GM21360 (cell line): ENCODE data around the gene BNC2.
"Not testable (repeated sequence)": the region's sequence is repeated elsewhere in the genome, so short reads cannot be mapped to it uniquely, and the experiment has no call there.

ENCODE experiments used
- ATAC-seq: cut with Tn5 transposase; IDR thresholded peaks from one replicate; pipeline ENCODE4 v1.9.1; 2021; ENCODE audit warnings: mild to moderate bottlenecking, moderate library complexity; ENCODE audit not compliant: unreplicated experiment

The BNC2 gene

DNA sequence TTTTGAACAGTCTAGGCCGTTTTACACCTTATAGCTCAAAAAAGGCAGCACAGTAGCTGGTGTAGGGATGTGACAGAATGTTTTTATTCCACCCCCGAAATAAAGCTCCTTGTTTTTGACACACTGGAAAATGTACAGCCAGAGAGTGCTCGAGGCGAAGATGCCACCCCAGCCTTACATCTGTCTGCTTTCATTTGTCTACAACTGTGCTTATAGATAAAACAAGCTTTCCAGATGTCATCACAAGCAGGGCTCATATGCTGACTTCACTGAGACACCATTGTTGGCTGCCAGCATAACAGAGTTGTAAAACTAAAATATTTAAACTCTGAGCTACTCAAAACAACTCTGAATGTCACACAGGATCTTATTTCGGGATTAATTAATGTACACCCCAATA, 386.3 kb downstream of the BNC2 start:
- ATAC-seq = no peak

- ATAC-seq = no peak
Observed at GRCh38 chr9:16482764-16483163, 387.7 kb downstream of the BNC2 start.

DNA sequence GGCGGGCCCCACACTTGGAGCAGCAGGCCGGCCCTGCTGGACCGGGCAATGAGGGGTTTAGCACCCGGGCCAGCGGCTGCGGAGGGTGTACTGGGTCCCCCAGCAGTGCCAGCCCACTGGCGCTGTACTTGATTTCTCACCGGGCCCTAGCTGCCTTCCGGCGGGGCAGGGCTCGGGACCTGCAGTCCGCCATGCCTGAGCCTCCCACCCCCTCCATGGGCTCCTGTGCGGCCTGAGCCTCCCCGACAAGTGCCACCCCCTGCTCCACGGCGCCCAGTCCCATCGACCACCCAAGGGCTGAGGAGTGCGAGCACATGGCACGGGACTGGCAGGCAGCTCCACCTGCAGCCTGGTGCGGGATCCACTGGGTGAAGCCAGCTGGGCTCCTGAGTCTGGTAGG, 389.9 kb downstream of the BNC2 start:
- not testable (repeated sequence) for ATAC-seq

- ATAC-seq = no peak
Observed at GRCh38 chr9:16475996-16476395, 394.5 kb downstream of the BNC2 start.

GRCh38 chr9:16475257-16475656, 395.2 kb downstream of the BNC2 start:
- no peak for ATAC-seq

DNA sequence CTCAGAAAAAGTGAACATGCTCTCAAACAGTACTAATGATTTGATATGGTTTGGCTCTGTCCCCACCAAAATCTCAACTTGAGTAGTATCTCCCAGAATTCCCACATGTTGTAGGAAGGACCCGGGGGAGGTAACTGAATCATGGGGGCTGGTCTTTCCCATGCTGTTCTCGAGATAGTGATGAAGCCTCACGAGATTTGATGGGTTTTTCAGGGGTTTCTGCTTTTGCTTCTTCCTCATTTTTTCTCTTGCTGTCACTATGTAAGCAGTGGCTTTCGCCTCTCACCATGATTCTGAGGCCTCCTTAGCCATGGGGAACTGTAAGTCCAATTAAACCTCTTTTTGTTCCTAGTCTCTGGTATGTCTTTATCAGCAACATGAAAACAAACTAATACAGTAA, 401.3 kb downstream of the BNC2 start:
- ATAC-seq = no peak

- ATAC-seq = no peak
Observed at GRCh38 chr9:16461851-16462250, 408.6 kb downstream of the BNC2 start.

- ATAC-seq = no peak
Observed at GRCh38 chr9:16461137-16461840, 409.2 kb downstream of the BNC2 start.

DNA sequence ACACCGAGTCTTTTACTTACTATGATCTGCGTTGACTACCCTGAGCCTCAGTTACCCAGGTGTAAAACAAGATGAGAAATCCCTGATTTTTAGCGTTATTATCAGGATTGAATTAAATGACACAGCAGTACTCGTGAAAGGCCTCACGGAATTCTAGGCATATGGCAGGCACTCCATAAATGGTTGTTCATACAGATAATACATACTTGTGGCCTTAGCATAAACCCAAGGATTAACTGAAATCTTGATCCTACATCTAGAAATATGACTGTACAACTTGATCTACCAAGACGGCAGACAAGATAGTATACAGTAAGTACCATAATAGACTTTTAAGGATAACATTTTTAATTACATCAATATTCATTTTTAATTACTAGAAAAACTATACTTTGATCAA, 409.8 kb downstream of the BNC2 start:
- ATAC-seq = no peak

- ATAC-seq = peak; percentile 66
Observed at GRCh38 chr9:16459421-16460148, 410.9 kb downstream of the BNC2 start.

- peak; percentile 78 for ATAC-seq
Observed at GRCh38 chr9:16458696-16459420, 411.6 kb downstream of the BNC2 start.

GRCh38 chr9:16455842-16456241, 414.6 kb downstream of the BNC2 start:
- ATAC-seq = no peak

DNA sequence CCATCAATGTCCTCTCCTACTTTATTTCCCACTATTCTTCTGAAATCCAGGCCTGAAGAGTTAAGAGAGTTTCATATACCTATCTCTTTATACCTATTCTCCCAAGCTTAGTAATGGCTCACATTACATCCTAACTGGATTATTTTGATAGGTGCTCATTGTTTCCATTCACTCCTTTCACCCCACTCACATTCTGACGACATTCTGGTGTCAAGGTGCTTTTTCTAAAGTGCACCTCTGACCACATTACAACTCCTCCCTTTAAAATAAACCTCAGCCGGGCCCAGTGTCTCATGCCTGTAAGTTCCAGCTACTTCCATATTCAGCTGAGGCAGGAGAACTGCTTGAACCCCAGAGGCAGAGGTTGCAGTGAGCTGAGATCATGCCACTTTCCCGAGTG, 417.1 kb downstream of the BNC2 start:
- no peak for ATAC-seq

DNA sequence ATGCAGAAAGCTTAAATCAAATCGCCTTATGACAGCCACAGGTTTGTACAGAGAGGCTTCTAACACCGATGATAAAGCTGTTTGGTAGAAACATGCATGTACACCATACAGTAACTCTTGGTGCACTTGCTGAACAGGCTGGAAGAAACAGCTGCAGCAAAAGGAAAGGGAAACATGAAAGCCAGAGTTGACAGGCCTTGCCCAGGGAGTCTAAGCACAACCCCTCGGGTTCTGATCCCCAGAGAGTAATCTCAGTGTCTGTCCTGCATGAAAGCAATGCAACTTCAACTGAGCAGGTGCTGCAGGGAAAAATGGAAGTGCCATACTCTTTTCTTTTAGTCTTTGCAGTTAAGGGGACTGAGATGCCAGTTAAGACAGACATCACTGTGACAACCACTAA, 419.9 kb downstream of the BNC2 start:
- ATAC-seq = no peak

DNA sequence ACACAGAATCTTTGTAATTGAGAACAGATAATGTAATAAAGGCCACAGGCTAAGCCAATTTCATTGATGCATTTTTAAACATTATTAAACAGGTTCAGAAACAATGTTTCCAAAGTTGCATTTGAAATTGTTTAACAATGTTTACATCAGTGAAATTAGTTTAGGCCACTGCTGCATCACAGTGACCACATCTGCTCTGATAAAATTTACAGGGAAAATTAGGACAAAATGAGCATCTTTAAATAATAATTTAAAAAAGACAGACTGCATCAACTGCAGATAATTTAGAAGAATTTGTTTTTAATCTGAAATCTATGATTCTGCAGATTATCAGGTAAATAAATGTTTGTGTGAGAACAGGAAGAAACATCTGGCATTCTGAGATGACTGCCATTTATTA, 420.4 kb downstream of the BNC2 start:
- no peak for ATAC-seq

- no peak for ATAC-seq
Observed at GRCh38 chr9:16449076-16449730, 421.3 kb downstream of the BNC2 start.

GRCh38 chr9:16447946-16448345, 422.5 kb downstream of the BNC2 start:
- no peak for ATAC-seq

DNA sequence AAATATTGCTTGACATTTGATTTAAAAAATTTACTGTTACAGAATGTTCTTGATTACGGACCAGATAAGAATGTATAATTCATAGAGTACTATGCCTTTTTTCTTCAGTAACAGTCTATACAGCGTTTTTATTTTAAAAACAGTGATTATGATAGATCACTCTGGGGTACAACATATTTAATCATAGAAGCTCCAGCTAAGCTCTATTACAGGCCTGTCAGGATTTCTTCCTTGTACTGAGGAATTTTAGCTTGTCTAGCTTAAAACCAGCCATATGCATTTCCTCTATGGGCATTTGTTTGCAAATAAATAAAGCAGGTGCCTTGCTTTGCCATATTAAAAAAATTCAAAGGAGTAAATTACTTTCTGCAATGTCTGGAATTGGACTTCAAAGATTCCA, 423.8 kb downstream of the BNC2 start:
- no peak for ATAC-seq

DNA sequence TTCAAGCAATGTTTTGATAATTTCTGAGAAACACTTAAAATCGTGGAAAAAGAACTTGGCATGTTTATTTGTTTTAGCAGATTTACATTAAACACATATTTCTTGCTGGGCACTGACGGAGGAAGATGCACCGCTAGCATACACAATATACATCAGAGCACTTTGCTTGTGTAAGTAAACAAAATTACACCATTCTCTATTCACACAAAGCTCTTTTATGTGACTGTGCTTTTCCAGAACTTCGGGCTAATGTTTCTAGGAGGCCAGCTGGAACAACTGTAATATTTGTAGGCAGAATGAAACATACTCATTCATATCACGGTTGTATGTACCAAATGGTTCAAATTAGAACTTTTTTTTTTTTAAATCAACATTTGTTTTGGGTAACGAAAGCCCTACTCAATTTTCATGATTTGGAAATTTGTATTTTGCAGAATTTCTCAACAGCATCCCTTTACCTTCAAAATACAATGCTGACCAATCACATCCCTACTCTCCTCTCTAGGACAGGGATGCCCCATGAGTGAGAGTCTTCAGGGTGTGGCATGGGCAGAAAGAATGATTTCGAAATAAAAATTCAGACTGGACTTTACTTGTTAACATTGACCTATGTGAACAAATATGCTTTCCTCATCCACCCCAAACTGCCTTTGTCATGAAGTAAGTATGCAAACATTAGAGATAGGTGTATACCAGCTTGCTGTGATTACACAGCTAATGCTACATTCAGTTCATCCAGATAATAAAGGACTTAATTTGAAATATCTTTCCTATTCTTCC, 425.1 kb downstream of the BNC2 start:
- ATAC-seq = no peak

GRCh38 chr9:16442622-16443021, 427.8 kb downstream of the BNC2 start:
- ATAC-seq = no peak

GRCh38 chr9:16441791-16442190, 428.7 kb downstream of the BNC2 start:
- ATAC-seq = no peak
